ENCODE measurements around the gene BACH2. TPM values are rescaled to one million over a fixed set of nuclear protein-coding genes. Genes with fewer than 3 reads are reported as not detected.

BACH2 gene
- polyA plus RNA-seq, 1 donor (not counting 4 experiments of a cell fraction or from before 2014, with no cell fraction given): 0.50 TPM

DNA sequence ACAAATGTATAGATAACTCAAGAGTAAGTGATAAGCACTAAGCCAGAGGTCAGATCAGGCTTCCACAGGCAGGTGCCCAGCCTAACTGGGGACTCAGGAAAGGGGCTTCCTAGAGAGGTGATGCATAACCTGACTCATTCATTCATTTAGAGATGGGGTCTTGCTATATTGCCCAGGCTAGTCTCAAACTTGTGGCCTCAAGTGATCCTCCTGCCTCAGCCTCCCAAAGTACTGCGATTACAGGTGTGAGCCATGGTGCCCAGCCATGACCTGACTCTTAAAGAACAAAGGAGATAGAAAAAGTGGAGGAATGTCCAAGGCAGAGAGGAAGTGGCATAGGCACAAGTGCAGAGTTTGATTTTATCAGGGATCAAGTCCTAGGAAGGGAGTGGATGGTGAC, 360.5 kb downstream of the BACH2 start:
- Histone ChIP-seq H3K9me1 (ENCODE audit: control insufficient read depth, extremely low read depth, insufficient read depth, low read length) (no peaks in the 10 kb centered on the region), H3K9me3 (ENCODE audit: control insufficient read depth, low read depth, low read length) (no peaks in the 10 kb centered on the region), H3K36me3 (ENCODE audit: control insufficient read depth in 2 of 2, extremely low read depth in 1 of 2, insufficient read depth in 2 of 2, low read length in 2 of 2) (no peaks in the 10 kb centered on the region), H2AFZ (ENCODE audit: control insufficient read depth, low read length) (no peak overlapping the region), H3K4me1 (ENCODE audit: control insufficient read depth, extremely low read depth, insufficient read depth, low read length) (no peaks in the 10 kb centered on the region), H3K27ac (ENCODE audit: control insufficient read depth, insufficient read depth, low read length) (no peak overlapping the region), H3K4me3 (ENCODE audit: control insufficient read depth in 2 of 3, extremely low read depth in 1 of 3, insufficient read depth in 2 of 3, low read depth in 1 of 3, low read length in 3 of 3) (no peak overlapping the region), H3K4me2 (ENCODE audit: control insufficient read depth, extremely low read depth, insufficient read depth, low read depth, low read length) (no peak overlapping the region), H4K20me1 (ENCODE audit: control insufficient read depth, extremely low read depth, insufficient read depth, low read length) (no peaks in the 10 kb centered on the region), H3K9ac (ENCODE audit: control insufficient read depth, extremely low read depth, insufficient read depth, low read length) (no peak overlapping the region), H3K79me2 (ENCODE audit: control insufficient read depth, insufficient read depth, low read length) (no peaks in the 10 kb centered on the region), H3K27me3 (ENCODE audit: control insufficient read depth, extremely low read depth, insufficient read depth, low read length) (no peaks in the 10 kb centered on the region)
- no peak for DNase-seq (ENCODE audit: low read depth, low spot score)
- dilution Hi-C loops (cut with MboI; ENCODE audit: extremely low pct_ligation_motif_present, low sequenced_read_pairs): no loop called here
- TF ChIP-seq, protein P1, sequence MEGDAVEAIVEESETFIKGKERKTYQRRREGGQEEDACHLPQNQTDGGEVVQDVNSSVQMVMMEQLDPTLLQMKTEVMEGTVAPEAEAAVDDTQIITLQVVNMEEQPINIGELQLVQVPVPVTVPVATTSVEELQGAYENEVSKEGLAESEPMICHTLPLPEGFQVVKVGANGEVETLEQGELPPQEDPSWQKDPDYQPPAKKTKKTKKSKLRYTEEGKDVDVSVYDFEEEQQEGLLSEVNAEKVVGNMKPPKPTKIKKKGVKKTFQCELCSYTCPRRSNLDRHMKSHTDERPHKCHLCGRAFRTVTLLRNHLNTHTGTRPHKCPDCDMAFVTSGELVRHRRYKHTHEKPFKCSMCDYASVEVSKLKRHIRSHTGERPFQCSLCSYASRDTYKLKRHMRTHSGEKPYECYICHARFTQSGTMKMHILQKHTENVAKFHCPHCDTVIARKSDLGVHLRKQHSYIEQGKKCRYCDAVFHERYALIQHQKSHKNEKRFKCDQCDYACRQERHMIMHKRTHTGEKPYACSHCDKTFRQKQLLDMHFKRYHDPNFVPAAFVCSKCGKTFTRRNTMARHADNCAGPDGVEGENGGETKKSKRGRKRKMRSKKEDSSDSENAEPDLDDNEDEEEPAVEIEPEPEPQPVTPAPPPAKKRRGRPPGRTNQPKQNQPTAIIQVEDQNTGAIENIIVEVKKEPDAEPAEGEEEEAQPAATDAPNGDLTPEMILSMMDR (optimal IDR thresholded peaks at IDR 0.05 in 1 of 3, IDR thresholded peaks at IDR 0.05 in 1 of 3, conservative IDR thresholded peaks at IDR 0.05 in 1 of 3; ENCODE audit: extremely low read depth in 1 of 3, insufficient read depth in 2 of 3, low read length in 3 of 3): no peak
- TF ChIP-seq EZH2 (IDR thresholded peaks at IDR 0.05; ENCODE audit: low read length): no peak
- FAIRE-seq: no peak

DNA sequence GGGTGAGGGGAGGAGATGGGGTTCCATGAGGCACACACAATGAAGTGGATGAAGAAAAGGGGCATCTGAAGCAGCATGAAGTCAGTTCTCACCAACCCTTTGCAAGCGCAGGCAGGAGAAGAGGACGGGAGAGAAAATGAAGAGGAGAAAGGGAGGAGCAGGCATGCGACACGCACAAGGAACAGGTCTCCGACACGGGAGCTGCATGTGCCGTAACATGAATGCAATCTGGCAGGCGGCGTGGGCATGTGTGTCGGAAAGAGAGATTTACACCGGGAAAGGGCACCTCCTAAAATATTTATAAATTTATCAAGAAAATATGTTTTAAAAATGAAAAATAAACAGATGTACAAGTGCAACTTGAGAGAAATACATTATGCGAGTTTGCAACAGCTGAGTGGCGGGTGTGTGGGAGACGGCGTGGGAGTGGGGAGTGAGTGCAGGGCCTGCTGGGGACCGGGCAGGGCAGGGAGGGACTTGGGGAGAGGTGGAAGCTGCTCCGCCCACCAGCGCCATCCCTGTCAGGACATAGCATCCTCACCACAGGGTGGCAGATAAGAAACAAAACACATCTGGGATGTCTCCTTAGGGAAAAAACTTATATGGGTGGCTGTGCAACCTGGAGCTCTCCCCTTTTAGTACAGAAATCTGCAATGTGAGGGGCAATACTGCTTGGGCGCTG, 361.8 kb downstream of the BACH2 start:
- no peaks in the 10 kb centered on the region for H3K79me2 ChIP-seq (ENCODE audit: control insufficient read depth, insufficient read depth, low read length)
- TF ChIP-seq, protein P1 (optimal IDR thresholded peaks at IDR 0.05 in 1 of 3, IDR thresholded peaks at IDR 0.05 in 1 of 3, conservative IDR thresholded peaks at IDR 0.05 in 1 of 3; ENCODE audit: extremely low read depth in 1 of 3, insufficient read depth in 2 of 3, low read length in 3 of 3): no peak
- TF ChIP-seq EZH2 (IDR thresholded peaks at IDR 0.05; ENCODE audit: low read length): no peak
- peaks cover under 1% of the 10 kb centered on the region for H3K4me1 ChIP-seq (ENCODE audit: control insufficient read depth, extremely low read depth, insufficient read depth, low read length)
- no peak overlapping the region for H3K27ac ChIP-seq (ENCODE audit: control insufficient read depth, insufficient read depth, low read length)
- H3K27me3 ChIP-seq (ENCODE audit: control insufficient read depth, extremely low read depth, insufficient read depth, low read length): no peaks in the 10 kb centered on the region
- FAIRE-seq (no peak), DNase-seq (ENCODE audit: low read depth, low spot score) (no peak)
- dilution Hi-C loops (cut with MboI; ENCODE audit: extremely low pct_ligation_motif_present, low sequenced_read_pairs): no loop called here
- H3K4me2 ChIP-seq (ENCODE audit: control insufficient read depth, extremely low read depth, insufficient read depth, low read depth, low read length): no peak overlapping the region
- no peaks in the 10 kb centered on the region for H3K9me1 ChIP-seq (ENCODE audit: control insufficient read depth, extremely low read depth, insufficient read depth, low read length)
- no peaks in the 10 kb centered on the region for H4K20me1 ChIP-seq (ENCODE audit: control insufficient read depth, extremely low read depth, insufficient read depth, low read length)
- H3K4me3 ChIP-seq (ENCODE audit: control insufficient read depth in 2 of 3, extremely low read depth in 1 of 3, insufficient read depth in 2 of 3, low read depth in 1 of 3, low read length in 3 of 3): no peak overlapping the region
- H3K9ac ChIP-seq (ENCODE audit: control insufficient read depth, extremely low read depth, insufficient read depth, low read length): no peak overlapping the region
- H3K9me3 ChIP-seq (ENCODE audit: control insufficient read depth, low read depth, low read length): no peaks in the 10 kb centered on the region
- H3K36me3 ChIP-seq (ENCODE audit: control insufficient read depth in 2 of 2, extremely low read depth in 1 of 2, insufficient read depth in 2 of 2, low read length in 2 of 2): no peaks in the 10 kb centered on the region
- no peak overlapping the region for H2AFZ ChIP-seq (ENCODE audit: control insufficient read depth, low read length)

All from keratinocyte (primary cell).